Measurements from ENCODE around the gene CASP6.

Gene CASP6

DNA sequence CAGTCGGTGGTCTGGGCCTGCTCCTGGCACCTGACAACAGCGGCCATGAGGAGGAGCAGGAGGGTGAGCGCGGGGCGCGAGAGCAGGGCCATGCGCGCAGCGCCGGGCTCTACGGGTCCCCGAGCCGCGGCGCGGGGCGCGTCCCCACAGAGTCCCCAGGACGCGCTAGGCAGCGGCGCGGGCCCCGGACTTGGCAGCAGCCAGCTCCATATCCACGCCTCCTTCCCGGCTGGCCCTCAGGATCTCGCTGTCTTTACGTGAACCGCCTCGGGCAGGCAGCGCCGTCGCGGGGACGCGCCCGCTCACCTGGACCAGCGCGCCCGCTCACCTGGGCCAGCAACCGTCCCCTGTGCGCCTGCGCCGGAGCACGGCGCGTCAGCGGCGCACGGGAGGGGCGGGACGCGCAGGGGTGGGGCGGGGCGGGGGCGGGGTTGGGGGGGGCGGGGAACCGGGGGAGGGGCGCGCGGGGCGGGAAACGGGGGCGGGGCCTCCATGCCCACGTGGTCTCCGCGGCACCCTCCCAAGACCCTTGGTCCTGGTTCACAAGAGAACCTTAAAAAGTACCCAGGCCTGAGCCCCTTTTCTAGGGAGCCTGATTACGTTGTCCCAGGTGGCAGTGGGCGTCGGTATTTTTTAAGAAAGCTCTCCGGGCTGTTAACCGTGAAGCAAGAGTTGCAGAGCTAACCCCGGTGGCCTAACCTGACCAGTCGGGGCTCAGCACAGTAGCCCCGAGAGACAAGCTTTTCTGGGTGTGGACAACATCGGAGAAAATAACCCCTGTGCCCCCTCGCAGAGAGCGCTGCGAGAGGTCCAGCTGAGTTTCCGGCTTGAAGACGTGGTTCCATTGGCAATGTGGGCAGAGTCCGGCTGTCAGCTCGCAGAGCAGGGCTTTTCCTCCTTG lies 26.7 kb upstream of the CASP6 start, which contains the start of gene PLA2G12A:
Gene PLA2G12A (minus strand): TSS at position 353 of the 901 bp plus-strand sequence. CDS start 261 bp downstream, at position 92.
- H3K4me3 Mint-ChIP-seq = peak within 1 kb of the TSS; percentile 86
- H3K36me3 Mint-ChIP-seq = peaks cover 11% of the 10 kb centered on the region
- H3K27ac Mint-ChIP-seq = peak within 1 kb of the TSS; percentile 75
- H3K27me3 Mint-ChIP-seq = peaks cover 4% of the 10 kb centered on the region
- H3K4me1 Mint-ChIP-seq = peaks cover 21% of the 10 kb centered on the region
- H3K9me3 Mint-ChIP-seq = no peaks in the 10 kb centered on the region
- peak; percentile 83 for DNase-seq
- CTCF ChIA-PET = interaction anchor here (0.8 to 1.8 kb wide), 3 partner anchors 27 to 297 kb away, joined by 3 to 7 read pairs (median 6); partner anchors contain the start of genes CASP6 and SEC24B

DNA sequence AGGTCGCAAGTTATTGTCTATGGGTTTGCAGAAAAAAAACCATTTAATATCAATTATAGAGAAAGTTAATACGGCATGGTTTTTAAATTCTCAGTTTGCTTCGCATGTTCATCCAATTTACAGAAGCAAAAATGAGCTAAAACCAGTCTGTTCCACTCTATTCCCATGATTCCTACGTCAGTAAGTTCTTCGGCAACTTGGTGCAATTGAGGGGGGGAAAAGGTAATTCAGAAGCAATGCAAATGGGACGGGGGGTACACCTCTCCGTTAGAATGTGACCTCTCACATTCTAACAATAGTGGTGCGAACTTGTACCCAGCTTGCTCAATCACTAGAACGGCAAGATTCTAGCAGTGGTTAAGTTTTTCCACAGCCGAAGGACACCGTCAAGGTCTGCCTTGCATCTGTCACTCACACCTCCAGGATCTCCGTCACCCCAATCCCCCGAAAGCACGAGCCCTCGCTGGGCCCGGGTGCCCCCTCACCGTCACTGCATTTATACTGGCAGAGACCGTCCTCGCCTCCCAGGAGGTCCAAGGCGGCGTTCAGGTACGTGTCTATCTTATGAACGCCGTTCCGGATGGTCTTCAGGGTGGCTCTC lies 26.0 kb upstream of the CASP6 start:
- peak overlapping the region; percentile 75 for H3K27ac Mint-ChIP-seq
- CTCF ChIA-PET = no interaction called here
- no peaks in the 10 kb centered on the region for H3K9me3 Mint-ChIP-seq
- DNase-seq = no peak
- peaks cover 4% of the 10 kb centered on the region for H3K27me3 Mint-ChIP-seq
- H3K4me3 Mint-ChIP-seq = peak overlapping the region; percentile 86
- peaks cover 13% of the 10 kb centered on the region for H3K36me3 Mint-ChIP-seq
- peaks cover 21% of the 10 kb centered on the region for H3K4me1 Mint-ChIP-seq

- DNase-seq = no peak
- Mint-ChIP-seq H3K27ac (no peak overlapping the region), H3K9me3 (no peaks in the 10 kb centered on the region), H3K4me1 (peaks cover 21% of the 10 kb centered on the region), H3K36me3 (peaks cover 13% of the 10 kb centered on the region), H3K27me3 (peaks cover 4% of the 10 kb centered on the region), H3K4me3 (peak overlapping the region; percentile 86)
- CTCF ChIA-PET = no interaction called here
Observed at GRCh38 chr4:109728385-109728784, 25.1 kb upstream of the CASP6 start.

DNA sequence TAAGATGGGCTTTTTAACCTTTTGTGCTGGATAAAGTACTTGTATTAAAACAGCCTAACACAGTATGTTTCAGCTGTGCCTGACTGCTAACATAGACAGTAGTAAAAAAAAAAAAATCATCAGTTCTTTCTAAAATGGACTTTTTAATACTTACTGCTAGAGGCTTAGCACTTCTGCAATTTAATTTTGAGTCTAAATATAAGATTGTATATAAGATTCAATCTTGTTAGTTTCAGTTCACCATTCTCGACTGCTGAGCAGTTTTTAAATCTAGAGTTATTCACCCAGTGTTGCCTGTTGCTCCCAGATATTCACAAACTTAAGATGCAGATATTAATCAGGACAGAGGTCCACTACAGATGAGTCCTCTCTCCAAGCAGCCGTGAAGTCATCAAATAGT lies 19.9 kb upstream of the CASP6 start:
- DNase-seq = no peak
- H3K4me1 Mint-ChIP-seq = peaks cover 4% of the 10 kb centered on the region
- peaks cover 21% of the 10 kb centered on the region for H3K36me3 Mint-ChIP-seq
- no peak overlapping the region for H3K27ac Mint-ChIP-seq
- H3K9me3 Mint-ChIP-seq = peaks cover 4% of the 10 kb centered on the region
- no peak overlapping the region for H3K4me3 Mint-ChIP-seq
- CTCF ChIA-PET = no interaction called here
- H3K27me3 Mint-ChIP-seq = no peaks in the 10 kb centered on the region

DNA sequence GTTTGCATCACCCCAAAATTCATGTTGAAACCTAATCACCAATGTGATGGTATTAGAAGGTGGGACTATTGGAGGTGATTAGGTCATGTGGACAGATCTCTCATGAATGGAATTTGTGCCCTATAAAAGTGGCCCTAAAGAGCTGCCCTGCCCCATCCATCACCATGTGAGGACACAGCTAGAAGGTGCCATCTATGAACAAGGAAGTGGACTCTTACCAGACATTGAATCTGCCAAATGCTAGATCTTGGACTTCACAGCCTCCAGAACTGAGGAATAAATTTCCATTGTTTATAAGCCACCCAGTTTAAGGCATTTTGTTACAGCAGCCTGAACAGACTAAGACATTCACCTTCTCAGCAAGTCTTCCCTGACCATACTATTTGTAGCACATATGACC lies 19.1 kb upstream of the CASP6 start:
- peaks cover 4% of the 10 kb centered on the region for H3K9me3 Mint-ChIP-seq
- no peak overlapping the region for H3K27ac Mint-ChIP-seq
- H3K4me3 Mint-ChIP-seq = no peak overlapping the region
- H3K27me3 Mint-ChIP-seq = no peaks in the 10 kb centered on the region
- CTCF ChIA-PET = no interaction called here
- H3K36me3 Mint-ChIP-seq = peaks cover 21% of the 10 kb centered on the region
- H3K4me1 Mint-ChIP-seq = no peaks in the 10 kb centered on the region
- DNase-seq = no peak

DNA sequence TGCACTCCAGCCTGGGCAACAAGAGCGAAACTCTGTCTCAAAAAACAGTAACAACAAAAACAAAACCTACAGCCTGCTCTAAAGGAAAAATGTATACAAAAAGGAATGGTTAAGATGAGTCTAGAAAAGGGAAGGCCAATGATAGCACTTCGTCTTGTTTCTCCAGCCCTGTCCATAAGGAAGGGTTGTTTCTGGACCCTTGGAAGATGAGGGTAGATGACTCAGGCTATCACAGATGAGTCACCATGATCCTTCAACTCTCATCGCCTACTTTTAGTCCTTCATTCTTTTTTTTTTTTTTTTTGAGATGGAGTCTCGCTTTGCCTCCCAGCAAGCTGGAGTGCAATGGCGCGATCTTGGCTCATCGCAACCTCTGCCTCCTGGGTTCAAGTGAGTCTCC lies 17.8 kb upstream of the CASP6 start:
- CTCF ChIA-PET = no interaction called here
- H3K4me3 Mint-ChIP-seq = no peak overlapping the region
- peaks cover 4% of the 10 kb centered on the region for H3K9me3 Mint-ChIP-seq
- peaks cover 6% of the 10 kb centered on the region for H3K4me1 Mint-ChIP-seq
- H3K36me3 Mint-ChIP-seq = peaks cover 30% of the 10 kb centered on the region
- H3K27me3 Mint-ChIP-seq = no peaks in the 10 kb centered on the region
- DNase-seq = no peak
- H3K27ac Mint-ChIP-seq = no peak overlapping the region

DNA sequence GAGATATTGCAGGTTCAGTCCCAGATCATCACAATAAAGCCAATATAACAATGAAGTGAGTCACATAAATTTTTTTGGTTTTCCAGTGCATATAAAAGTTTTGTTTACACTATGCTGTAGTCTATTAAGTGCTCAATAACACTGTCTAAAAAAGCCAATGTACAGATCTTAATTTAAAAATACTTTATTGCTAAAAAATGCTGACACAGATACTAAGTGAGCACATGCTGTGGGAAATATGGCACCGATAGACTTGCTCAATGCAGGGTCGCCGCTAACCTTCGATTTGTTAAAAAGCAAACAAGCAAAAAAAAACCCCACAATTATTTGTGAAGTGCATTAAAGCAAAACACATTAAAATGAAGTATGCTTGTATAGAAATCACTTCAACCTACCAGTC lies 16.4 kb upstream of the CASP6 start:
- no peak for DNase-seq
- Mint-ChIP-seq H3K4me1 (peaks cover 9% of the 10 kb centered on the region), H3K27ac (no peak overlapping the region), H3K9me3 (peaks cover 4% of the 10 kb centered on the region), H3K4me3 (no peak overlapping the region), H3K27me3 (no peaks in the 10 kb centered on the region), H3K36me3 (peaks cover 30% of the 10 kb centered on the region)
- CTCF ChIA-PET = no interaction called here

- no peak overlapping the region for H3K27ac Mint-ChIP-seq
- peaks cover 9% of the 10 kb centered on the region for H3K4me1 Mint-ChIP-seq
- peaks cover 4% of the 10 kb centered on the region for H3K9me3 Mint-ChIP-seq
- DNase-seq = no peak
- no peaks in the 10 kb centered on the region for H3K27me3 Mint-ChIP-seq
- H3K36me3 Mint-ChIP-seq = peaks cover 28% of the 10 kb centered on the region
- CTCF ChIA-PET = no interaction called here
- H3K4me3 Mint-ChIP-seq = no peak overlapping the region
Observed at GRCh38 chr4:109718759-109719158, 15.5 kb upstream of the CASP6 start.

GRCh38 chr4:109713500-109713899 lies 10.3 kb upstream of the CASP6 start:
- no peaks in the 10 kb centered on the region for H3K27me3 Mint-ChIP-seq
- H3K4me3 Mint-ChIP-seq = no peak overlapping the region
- H3K36me3 Mint-ChIP-seq = peaks cover 24% of the 10 kb centered on the region
- no peak overlapping the region for H3K27ac Mint-ChIP-seq
- H3K4me1 Mint-ChIP-seq = peaks cover 9% of the 10 kb centered on the region
- CTCF ChIA-PET = no interaction called here
- no peak for DNase-seq
- H3K9me3 Mint-ChIP-seq = no peaks in the 10 kb centered on the region

GRCh38 chr4:109708990-109709389 lies 5.7 kb upstream of the CASP6 start:
- H3K4me1 Mint-ChIP-seq = peaks cover 4% of the 10 kb centered on the region
- no peak overlapping the region for H3K27ac Mint-ChIP-seq
- no peaks in the 10 kb centered on the region for H3K9me3 Mint-ChIP-seq
- H3K27me3 Mint-ChIP-seq = no peaks in the 10 kb centered on the region
- CTCF ChIA-PET = no interaction called here
- no peak overlapping the region for H3K4me3 Mint-ChIP-seq
- H3K36me3 Mint-ChIP-seq = peaks cover 2% of the 10 kb centered on the region
- DNase-seq = no peak

- Mint-ChIP-seq H3K27ac (no peak overlapping the region), H3K9me3 (no peaks in the 10 kb centered on the region), H3K27me3 (no peaks in the 10 kb centered on the region), H3K36me3 (peaks cover 2% of the 10 kb centered on the region), H3K4me1 (peaks cover 9% of the 10 kb centered on the region), H3K4me3 (no peak overlapping the region)
- CTCF ChIA-PET = no interaction called here
- DNase-seq = no peak
Observed at GRCh38 chr4:109708435-109708834, 5.2 kb upstream of the CASP6 start.

DNA sequence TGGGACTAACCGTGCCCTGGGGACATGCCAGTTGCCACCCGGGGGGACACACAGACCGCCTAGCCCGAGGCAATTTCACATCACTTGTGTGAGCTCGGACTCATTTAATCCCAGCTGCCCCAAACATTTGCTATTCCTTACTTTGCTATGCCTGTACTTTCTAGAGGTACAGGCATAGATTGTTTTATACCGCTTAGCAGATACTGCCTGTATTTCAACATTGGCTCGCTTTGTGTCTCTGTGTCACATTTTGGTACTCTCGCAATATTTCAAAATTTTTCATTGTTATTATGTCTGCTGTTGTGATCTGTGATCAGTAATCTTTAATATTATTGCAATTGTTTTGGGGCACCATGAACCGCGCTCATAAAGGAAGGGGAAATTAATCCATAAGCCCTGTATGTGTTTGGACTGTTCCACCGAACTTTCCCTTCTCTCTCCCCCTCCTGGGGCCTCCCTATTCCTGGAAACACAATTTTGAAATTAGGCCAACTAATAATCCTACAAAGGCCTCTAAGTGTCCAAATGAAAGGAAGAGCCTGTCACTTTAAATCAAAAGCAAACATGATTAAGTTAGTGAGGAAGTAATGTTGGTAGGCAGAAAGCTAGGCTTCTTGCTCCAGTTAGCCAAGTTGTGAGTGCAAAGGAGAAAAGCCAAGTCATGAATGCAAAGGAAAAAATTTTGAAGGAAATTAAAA lies 568 bp upstream of the CASP6 start:
- Mint-ChIP-seq H3K27ac (peak overlapping the region; percentile 94), H3K36me3 (peaks cover 19% of the 10 kb centered on the region), H3K4me1 (peaks cover 34% of the 10 kb centered on the region), H3K9me3 (no peaks in the 10 kb centered on the region), H3K27me3 (no peaks in the 10 kb centered on the region), H3K4me3 (peak overlapping the region; percentile 92)
- no peak for DNase-seq
- CTCF ChIA-PET = interaction anchor here (0.9 to 2.3 kb wide), 6 partner anchors 27 to 271 kb away, joined by 3 to 6 read pairs (median 3); partner anchors contain the start of genes PLA2G12A and SEC24B

DNA sequence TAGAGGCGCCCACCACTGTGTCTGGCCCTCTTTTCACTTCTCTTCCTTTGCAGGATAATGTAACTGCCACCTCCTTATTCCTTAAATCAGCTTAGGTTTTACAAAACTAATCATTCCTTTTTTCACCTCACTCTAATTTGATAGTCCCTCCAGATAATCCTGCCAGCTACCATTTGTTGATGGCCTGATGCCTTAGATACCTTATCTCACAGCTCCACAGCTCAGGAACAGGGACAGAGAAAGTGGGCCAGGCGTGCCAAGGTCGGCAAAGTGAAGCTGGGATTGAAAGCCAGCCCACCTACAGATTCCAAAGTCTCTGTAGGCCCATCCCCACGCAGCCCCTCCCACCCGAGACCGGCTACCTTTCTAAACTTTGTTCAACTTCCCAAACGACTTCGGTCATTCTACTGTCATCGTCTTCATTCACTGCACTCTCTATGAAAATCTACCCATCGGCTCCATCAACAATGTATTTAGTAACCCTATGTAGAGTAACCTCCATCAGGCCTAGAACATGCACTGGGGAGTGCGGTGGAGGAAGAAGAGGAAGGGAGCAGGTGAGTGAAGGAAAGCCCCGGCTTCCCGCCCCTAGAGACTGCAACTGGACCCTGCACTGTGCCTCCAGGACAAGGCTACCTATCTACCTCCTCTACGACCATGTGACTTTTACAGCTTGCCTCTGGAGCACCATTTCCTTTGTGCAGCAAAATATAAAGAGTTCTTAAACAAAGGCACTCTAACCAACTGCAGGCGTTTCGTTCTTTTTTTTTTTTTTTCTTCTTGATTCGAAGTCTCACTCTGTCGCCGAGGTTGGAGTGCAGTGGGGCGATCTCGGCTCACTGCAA lies 1.5 kb downstream of the CASP6 start:
- H3K9me3 Mint-ChIP-seq = no peaks in the 10 kb centered on the region
- CTCF ChIA-PET = interaction anchor here (0.7 to 2.3 kb wide), 10 partner anchors 9 to 275 kb away, joined by 3 to 6 read pairs (median 3); partner anchors contain the start of gene PLA2G12A
- H3K4me1 Mint-ChIP-seq = peaks cover 46% of the 10 kb centered on the region
- H3K4me3 Mint-ChIP-seq = peak overlapping the region; percentile 92
- H3K27ac Mint-ChIP-seq = peak overlapping the region; percentile 94
- H3K36me3 Mint-ChIP-seq = peaks cover 28% of the 10 kb centered on the region
- H3K27me3 Mint-ChIP-seq = no peaks in the 10 kb centered on the region
- peak; percentile 23 for DNase-seq

All from activated naive CD4-positive, alpha-beta T cell treated with anti-CD3 and anti-CD28 coated beads, Interleukin-2, amount 10 ng/mL, durations not matched to agents 7 days and 5 days (primary cell).